ENCODE results near the gene NIPSNAP2.

DNA sequence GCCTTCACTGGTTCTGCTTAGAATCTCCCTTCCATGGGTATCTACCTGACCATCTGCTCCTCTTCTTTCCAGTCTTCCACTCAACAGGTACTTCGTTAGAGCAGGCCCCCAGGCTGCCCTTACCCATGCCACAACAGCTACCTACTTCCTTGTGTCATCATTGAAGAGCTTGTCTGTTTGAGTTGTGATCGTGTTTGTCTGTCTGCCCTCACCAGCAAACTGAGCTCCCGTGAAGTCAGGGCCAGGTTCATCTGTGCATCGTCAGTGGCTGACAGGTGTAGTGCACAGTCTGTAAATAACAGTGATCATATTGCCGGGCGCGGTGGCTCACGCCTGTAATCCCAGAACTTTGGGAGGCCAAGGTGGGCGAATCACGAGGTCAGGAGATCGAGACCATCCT lies 5.0 kb downstream of the NIPSNAP2 start:
- TF ChIP-seq, protein P1, sequence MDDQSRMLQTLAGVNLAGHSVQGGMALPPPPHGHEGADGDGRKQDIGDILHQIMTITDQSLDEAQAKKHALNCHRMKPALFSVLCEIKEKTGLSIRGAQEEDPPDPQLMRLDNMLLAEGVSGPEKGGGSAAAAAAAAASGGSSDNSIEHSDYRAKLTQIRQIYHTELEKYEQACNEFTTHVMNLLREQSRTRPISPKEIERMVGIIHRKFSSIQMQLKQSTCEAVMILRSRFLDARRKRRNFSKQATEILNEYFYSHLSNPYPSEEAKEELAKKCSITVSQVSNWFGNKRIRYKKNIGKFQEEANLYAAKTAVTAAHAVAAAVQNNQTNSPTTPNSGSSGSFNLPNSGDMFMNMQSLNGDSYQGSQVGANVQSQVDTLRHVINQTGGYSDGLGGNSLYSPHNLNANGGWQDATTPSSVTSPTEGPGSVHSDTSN (IDR thresholded peaks at IDR 0.05): no peak
- no peak for TF ChIP-seq RCOR1 (IDR thresholded peaks at IDR 0.05; ENCODE audit: low read depth, low read length)
- no peak for TF ChIP-seq POLR2A (IDR thresholded peaks at IDR 0.05; ENCODE audit: low read length)
- TF ChIP-seq, protein P2, sequence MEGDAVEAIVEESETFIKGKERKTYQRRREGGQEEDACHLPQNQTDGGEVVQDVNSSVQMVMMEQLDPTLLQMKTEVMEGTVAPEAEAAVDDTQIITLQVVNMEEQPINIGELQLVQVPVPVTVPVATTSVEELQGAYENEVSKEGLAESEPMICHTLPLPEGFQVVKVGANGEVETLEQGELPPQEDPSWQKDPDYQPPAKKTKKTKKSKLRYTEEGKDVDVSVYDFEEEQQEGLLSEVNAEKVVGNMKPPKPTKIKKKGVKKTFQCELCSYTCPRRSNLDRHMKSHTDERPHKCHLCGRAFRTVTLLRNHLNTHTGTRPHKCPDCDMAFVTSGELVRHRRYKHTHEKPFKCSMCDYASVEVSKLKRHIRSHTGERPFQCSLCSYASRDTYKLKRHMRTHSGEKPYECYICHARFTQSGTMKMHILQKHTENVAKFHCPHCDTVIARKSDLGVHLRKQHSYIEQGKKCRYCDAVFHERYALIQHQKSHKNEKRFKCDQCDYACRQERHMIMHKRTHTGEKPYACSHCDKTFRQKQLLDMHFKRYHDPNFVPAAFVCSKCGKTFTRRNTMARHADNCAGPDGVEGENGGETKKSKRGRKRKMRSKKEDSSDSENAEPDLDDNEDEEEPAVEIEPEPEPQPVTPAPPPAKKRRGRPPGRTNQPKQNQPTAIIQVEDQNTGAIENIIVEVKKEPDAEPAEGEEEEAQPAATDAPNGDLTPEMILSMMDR (IDR thresholded peaks at IDR 0.05): no peak
- no peak for TF ChIP-seq MYC (IDR thresholded peaks at IDR 0.05; ENCODE audit: borderline replicate concordance, low read length)
- no peak for TF ChIP-seq PHF8 (IDR thresholded peaks at IDR 0.05; ENCODE audit: borderline replicate concordance, low read depth)
- TF ChIP-seq RFX5 (IDR thresholded peaks at IDR 0.05): no peak
- TF ChIP-seq EP300 (IDR thresholded peaks at IDR 0.05): no peak
- no peak for TF ChIP-seq RAD21 (conservative IDR thresholded peaks at IDR 0.05 in 1 of 2, IDR thresholded peaks at IDR 0.05 in 1 of 2)
- TF ChIP-seq, protein P3, sequence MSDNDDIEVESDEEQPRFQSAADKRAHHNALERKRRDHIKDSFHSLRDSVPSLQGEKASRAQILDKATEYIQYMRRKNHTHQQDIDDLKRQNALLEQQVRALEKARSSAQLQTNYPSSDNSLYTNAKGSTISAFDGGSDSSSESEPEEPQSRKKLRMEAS (IDR thresholded peaks at IDR 0.05): no peak
- no peak for TF ChIP-seq SMC3 (IDR thresholded peaks at IDR 0.05)
- TF ChIP-seq RNF2 (IDR thresholded peaks at IDR 0.05; ENCODE audit: borderline replicate concordance, low read depth): no peak
- no peak for TF ChIP-seq BHLHE40 (IDR thresholded peaks at IDR 0.05; ENCODE audit: low read depth, low read length)
- TF ChIP-seq, protein P4, sequence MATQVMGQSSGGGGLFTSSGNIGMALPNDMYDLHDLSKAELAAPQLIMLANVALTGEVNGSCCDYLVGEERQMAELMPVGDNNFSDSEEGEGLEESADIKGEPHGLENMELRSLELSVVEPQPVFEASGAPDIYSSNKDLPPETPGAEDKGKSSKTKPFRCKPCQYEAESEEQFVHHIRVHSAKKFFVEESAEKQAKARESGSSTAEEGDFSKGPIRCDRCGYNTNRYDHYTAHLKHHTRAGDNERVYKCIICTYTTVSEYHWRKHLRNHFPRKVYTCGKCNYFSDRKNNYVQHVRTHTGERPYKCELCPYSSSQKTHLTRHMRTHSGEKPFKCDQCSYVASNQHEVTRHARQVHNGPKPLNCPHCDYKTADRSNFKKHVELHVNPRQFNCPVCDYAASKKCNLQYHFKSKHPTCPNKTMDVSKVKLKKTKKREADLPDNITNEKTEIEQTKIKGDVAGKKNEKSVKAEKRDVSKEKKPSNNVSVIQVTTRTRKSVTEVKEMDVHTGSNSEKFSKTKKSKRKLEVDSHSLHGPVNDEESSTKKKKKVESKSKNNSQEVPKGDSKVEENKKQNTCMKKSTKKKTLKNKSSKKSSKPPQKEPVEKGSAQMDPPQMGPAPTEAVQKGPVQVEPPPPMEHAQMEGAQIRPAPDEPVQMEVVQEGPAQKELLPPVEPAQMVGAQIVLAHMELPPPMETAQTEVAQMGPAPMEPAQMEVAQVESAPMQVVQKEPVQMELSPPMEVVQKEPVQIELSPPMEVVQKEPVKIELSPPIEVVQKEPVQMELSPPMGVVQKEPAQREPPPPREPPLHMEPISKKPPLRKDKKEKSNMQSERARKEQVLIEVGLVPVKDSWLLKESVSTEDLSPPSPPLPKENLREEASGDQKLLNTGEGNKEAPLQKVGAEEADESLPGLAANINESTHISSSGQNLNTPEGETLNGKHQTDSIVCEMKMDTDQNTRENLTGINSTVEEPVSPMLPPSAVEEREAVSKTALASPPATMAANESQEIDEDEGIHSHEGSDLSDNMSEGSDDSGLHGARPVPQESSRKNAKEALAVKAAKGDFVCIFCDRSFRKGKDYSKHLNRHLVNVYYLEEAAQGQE (IDR thresholded peaks at IDR 0.05): no peak

Measured in A549 (cell line).